ENCODE results near the gene RXRG.

RXRG gene

GRCh38 chr1:165407398-165407797, 37.5 kb downstream of the RXRG start:
- DNase-seq: no peak

DNA sequence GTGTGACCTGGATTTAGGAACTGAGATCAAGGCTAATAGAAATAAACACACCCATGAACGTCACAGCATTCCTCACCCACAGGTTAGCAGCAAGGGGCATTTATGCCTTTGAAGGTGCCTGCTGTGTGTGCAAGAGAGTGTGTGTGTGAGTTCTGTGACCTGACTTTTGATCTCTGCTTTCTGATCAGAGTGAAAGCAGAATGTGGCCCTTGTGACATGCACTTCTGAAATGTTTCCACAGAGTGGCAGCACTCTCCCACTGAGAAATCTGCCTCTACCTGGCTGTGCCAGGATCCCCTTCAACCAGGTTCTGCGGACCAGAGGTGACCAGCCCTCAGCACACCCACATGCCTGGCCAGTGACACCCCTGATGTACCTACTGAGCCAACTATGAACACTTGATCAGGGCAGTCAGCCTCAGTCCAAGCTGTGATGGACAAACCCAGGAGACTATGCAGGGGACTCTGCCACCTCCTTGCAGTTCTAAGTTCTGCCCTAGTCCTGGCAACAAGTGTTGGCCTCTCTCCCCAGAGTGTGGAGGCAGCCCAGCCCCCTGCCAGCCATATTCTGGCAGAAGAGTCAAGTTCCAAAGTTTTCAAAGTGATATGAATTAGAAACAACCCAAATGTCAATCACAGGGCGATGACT, 41.0 kb downstream of the RXRG start:
- no peak for DNase-seq

DNA sequence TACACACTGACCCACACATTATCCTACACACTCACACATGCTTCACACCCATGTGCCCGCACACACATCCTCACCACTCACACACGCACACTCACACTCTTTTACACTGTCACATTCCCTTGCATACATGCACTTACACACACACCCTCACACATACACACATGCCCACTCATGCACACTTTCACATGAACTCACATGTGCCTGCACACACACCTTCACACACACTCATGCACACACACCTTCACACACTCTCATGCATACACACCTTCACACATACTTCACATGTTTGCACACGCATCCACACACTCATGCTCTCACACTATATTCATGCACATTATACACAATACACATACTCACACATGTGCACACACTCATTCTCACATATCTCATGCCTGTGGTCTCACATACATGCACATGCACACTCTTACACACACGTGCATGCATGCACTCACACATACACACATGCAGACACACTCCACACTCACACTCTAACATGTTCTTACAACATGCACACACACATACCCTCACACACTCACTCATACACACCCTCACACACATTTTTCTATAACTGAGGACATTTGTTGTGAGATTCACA, 42.3 kb downstream of the RXRG start:
- no peak for DNase-seq

GRCh38 chr1:165397944-165398343, 47.0 kb downstream of the RXRG start:
- no peak for DNase-seq

DNA sequence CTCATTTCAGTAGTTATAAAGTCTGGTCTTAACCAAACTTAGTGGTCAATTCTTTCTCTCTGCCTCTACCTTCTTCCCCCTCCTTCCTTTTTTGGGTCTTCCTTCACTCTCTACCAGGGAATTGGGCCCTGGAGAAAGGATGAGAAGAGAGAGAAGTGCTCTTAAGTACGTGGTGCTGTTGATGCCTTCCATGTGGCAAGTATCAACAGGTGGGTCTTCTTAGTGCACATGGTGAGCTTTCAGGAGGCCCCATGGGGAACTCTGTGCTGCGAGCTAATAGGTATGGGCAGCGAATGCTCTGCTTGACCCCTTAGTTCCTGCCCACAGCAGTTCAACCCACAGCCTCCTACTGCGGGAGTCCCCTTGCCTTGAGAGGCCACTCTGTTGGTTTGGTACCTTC, 49.0 kb downstream of the RXRG start:
- no peak for DNase-seq

DNA sequence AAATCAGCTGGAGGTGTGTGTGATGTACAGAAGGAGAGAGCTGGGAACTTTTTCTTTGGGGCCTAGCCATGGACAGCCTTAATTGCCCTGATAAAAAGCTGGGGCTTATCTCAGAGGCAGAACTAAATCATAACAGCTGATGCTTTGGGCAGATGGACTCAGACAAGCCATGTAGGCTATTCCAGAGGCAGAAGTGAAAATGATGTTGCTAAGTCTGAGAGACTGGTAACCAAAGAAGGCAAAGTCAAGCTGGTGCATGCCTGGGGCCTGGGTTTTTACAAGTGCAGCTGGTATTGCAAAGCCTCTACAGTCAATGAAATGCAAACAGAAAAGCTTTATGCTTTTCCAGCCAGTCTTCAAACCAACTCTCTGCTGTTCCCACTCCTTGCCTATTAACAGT, 49.4 kb downstream of the RXRG start:
- DNase-seq: no peak

- DNase-seq: peak; percentile 95
Measured at GRCh38 chr1:165392634-165393571, 52.0 kb downstream of the RXRG start.

GRCh38 chr1:165389609-165390008, 55.3 kb downstream of the RXRG start:
- DNase-seq: no peak

GRCh38 chr1:165387961-165388360, 57.0 kb downstream of the RXRG start:
- DNase-seq: no peak

- no peak for DNase-seq
Measured at GRCh38 chr1:165387505-165387904, 57.4 kb downstream of the RXRG start.

DNA sequence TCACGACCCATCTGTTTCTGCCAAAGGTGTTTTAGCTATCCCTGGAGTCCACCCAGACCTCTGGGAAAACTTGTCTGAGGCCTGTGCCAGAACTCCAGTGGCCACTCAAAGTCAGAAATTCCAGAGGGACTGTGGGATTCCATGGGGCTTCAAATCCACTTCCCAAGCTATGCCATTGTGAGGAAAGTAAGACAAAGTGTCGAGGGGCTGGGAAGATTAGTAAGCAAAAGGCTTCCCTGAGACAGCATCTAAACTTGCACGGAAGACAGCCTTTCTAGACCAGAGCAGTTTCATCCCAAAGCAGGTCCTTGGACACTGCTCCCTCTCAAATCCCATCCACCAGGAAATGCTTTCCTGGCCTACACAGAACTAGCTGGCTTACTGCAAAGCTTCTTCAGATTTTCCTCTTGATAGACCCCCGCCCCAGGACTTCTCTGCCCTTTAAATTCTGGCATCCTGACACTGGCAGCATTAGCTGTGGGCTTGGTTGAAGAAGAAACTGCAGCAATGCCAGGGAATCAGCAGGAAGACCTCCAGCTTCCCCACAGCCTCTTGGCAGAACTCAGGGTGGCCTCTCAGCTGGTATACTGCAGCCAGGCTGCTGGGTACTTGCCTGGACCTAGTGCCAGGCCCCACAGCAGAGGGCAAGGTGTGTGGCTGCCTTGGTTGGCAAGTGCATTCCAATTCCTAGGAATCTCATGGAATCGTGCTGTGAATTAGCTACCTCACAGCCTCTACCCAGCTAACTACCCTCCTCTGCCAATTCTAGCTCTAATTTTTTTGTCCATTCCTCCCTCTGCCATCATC, 61.1 kb downstream of the RXRG start:
- DNase-seq: no peak

DNA sequence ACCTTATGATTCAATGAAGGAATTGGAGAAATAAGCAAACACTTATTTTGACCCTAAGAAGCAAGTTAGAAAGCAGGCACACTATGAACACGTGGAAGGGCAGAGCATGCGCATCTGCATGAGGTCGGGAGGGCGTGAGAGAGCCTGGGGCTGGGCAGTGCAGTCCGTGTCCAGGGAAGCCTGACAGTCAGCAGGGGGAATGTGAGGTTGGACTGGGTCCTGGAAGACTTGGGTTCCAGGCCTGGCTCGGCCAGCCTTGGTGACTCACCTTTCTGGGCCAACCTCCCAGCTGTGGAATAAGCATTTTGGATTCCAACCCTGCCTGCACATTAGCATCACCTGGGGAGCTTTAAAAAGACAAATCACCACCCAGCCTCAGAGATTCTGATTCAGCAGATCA, 61.9 kb downstream of the RXRG start:
- DNase-seq: no peak

- DNase-seq: no peak
Measured at GRCh38 chr1:165381745-165382505, 63.0 kb downstream of the RXRG start.

GRCh38 chr1:165376811-165377311, 68.1 kb downstream of the RXRG start:
- DNase-seq: no peak

DNA sequence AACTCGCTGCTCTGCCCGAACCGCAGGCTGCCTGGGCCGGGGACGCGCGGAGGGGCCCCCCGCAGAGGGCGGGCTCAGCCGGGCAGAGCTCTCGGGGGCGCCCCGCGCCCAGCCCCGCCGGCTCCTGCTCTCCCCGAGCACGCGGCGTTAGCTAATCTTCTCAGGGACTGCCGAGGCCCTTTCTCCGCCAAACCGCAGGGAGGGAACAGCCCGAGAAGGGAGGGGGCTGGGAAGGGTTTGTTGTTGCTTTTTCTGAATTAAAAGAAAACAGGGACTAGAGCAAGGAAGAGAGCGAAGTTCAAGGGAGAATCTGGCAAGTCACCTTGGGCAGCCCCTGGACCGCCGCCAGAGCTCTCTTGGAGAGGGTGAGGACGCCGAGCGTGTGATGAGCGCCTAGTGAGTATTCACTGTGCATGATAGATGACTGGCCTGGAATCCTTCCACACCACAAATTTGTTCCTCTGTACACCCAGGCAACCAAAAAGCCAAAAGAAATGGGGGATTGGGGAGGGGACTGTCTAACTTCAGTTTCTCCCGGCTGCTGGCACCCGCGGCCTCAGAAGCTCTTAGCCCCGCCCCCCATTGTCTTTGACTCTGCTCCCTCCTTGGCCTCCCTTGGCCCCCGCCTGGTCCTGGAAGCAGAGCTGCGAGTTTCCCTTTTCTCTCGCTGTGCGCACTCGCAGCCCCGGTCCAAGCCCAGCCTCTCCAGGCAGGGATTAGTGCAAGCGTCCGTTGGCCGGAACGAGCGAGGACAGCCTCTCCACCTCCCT, 68.7 kb downstream of the RXRG start:
- peak; percentile 69 for DNase-seq

DNA sequence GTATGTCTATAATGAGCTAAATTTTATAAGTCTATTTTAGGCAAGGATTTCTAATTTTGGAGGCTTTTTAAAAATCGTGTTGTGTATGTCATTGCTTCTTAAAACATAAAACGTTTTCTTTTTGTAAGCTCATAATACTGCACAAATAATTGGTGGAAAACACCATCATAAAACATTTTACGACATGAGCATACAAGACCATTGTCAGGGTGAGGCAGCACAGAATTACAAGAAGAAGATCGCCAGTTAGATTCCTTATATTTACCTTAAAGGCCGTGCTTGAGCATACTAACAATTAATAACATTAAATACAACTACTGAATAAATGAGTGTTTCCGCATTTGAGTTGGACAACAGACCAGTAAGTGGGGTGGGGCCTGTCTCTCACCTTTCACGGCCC, 69.3 kb downstream of the RXRG start:
- DNase-seq: no peak

- no peak for DNase-seq
Measured at GRCh38 chr1:165371588-165372225, 73.2 kb downstream of the RXRG start.

DNA sequence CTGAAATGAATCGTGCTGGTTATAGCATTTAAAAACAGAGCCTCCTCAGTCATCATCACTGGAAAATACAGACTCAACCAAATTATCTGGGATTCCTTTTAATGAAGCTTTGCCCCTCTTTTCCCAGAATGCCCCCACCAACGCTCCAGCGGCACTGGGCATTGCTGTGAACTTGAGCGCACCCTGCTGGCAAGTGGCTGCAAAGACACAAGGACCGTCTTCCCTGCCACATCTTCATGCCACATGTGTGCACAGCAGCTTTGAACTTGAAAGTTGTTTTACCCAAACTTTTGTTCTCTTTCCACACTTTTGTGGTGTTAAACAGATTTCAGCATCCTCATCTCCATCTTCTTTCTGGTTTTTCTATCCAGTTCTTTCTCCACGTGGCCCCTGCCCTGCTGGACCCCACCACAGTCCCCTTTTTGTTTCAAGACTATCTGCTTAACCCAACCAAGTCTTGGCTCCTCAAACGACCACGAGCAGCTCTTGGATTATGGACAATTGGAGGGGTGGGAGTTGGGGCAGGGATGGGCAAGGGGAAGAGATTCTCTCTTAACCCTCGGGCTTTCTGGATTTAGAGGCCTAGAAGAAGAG, 75.6 kb downstream of the RXRG start:
- DNase-seq: peak; percentile 84

GRCh38 chr1:165367375-165367993, 77.4 kb downstream of the RXRG start:
- peak; percentile 92 for DNase-seq

DNA sequence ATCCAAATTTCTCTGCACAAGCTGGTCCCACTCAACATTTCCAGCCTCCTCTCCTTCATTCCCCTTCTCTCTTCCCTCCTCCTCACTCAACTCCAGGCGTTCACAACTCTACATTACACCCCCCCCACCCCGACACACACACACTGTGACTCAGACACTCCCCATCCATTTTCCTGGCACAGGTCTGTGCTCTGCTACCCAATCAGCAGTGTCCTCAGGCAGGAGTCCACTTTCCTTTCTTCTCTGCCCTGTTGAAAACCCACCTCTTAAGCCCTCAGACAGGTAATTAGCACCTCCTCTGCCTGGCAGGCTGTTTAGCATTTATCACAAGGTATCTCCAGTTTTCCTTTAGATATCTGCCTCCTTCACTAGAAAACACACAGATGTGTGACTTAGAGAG, 79.6 kb downstream of the RXRG start:
- no peak for DNase-seq
